Measurements from ENCODE around the gene CLEC2L. TPM values are rescaled to one million over a fixed set of nuclear protein-coding genes. Genes with fewer than 3 reads are reported as not detected.

Gene CLEC2L
- total and polyA plus RNA-seq, 2 of the 8 experiments (the other 6 are each of a cell fraction or from before 2014, with no cell fraction given): 0.20 to 1.9 TPM

GRCh38 chr7:139594090-139594489 lies 70.6 kb downstream of the CLEC2L start:
- H3K9ac ChIP-seq (replicated peaks in 1 of 4; ENCODE audit: extremely low read depth in 1 of 4, low read depth in 3 of 4, low read length in 3 of 4): no peak overlapping the region
- no peak overlapping the region for H4K5ac ChIP-seq (ENCODE audit: insufficient read length, low read depth, low read length)
- no peaks in the 10 kb centered on the region for H4K20me1 ChIP-seq (replicated peaks in 1 of 2; ENCODE audit: control insufficient read depth in 1 of 2, insufficient read depth in 2 of 2, low read length in 2 of 2)
- no peaks in the 10 kb centered on the region for H3K27me3 ChIP-seq (replicated peaks in 1 of 4; ENCODE audit: control insufficient read depth in 3 of 4, extremely low read depth in 1 of 4, insufficient read depth in 3 of 4, low read length in 3 of 4)
- no peaks in the 10 kb centered on the region for H3K79me1 ChIP-seq (ENCODE audit: low read depth, low read length)
- H2AK5ac ChIP-seq (ENCODE audit: low read depth, low read length): no peak overlapping the region
- H3K14ac ChIP-seq (ENCODE audit: insufficient read length): no peak overlapping the region
- H2BK15ac ChIP-seq (ENCODE audit: low read length): no peak overlapping the region
- no peak overlapping the region for H2BK120ac ChIP-seq (replicated peaks; ENCODE audit: low read depth, low read length)
- no peak overlapping the region for H2AFZ ChIP-seq (ENCODE audit: low read length)
- H4K91ac ChIP-seq (replicated peaks; ENCODE audit: insufficient read length, low read length): no peak overlapping the region
- no peaks in the 10 kb centered on the region for H3K4me1 ChIP-seq (replicated peaks in 1 of 4; ENCODE audit: control insufficient read depth in 3 of 4, insufficient read depth in 4 of 4, low read length in 3 of 4)
- FAIRE-seq (no peak), DNase-seq (ENCODE audit: low read depth in 1 of 2, low spot score in 2 of 2) (no peak)
- no peaks in the 10 kb centered on the region for H3K79me2 ChIP-seq (ENCODE audit: control insufficient read depth in 1 of 2, insufficient read depth in 2 of 2, low read length in 2 of 2)
- H3K23ac ChIP-seq (ENCODE audit: insufficient read length): no peak overlapping the region
- no peak overlapping the region for H3K4me3 ChIP-seq (ENCODE audit: extremely low read depth in 1 of 4, insufficient read depth in 2 of 4, low read depth in 3 of 4, low read length in 4 of 4)
- H3K27ac ChIP-seq (ENCODE audit: low read depth, low read length): no peak overlapping the region
- H3K23me2 ChIP-seq (ENCODE audit: low read depth, low read length): no peaks in the 10 kb centered on the region
- no peak overlapping the region for H4K8ac ChIP-seq (ENCODE audit: extremely low read depth, insufficient read depth, low read length)
- H3K18ac ChIP-seq (ENCODE audit: extremely low read depth, low read length): no peak overlapping the region
- H2BK20ac ChIP-seq (ENCODE audit: low read length): no peak overlapping the region
- ChIA-PET CTCF (ENCODE audit: partially characterized antibody) (interaction anchor here (0.5 to 2.7 kb wide), 10 partner anchors 8 to 485 kb away, joined by 3 to 13 read pairs (median 4); no protein-coding TSS in a partner anchor), POLR2A (ENCODE audit: partially characterized antibody) (interaction anchor here (1.2 kb wide), 1 partner anchor 16 kb away, joined by 3 read pairs; no protein-coding TSS in a partner anchor)
- H2BK12ac ChIP-seq (ENCODE audit: low read depth, low read length): no peak overlapping the region
- no peak overlapping the region for H3K4ac ChIP-seq (replicated peaks; ENCODE audit: insufficient read length, low read depth, low read length)
- no peak overlapping the region for H3K56ac ChIP-seq (replicated peaks; ENCODE audit: insufficient read length, low read depth, low read length)
- no peaks in the 10 kb centered on the region for H3K9me3 ChIP-seq (ENCODE audit: insufficient read depth in 2 of 2, low read depth in 1 of 2, low read length in 1 of 2)
- H3K4me2 ChIP-seq (ENCODE audit: insufficient read depth in 1 of 2, low read depth in 2 of 2, low read length in 2 of 2): no peak overlapping the region
- TF ChIP-seq POU5F1 (IDR thresholded peaks at IDR 0.05; ENCODE audit: low read depth, low read length) (no peak), JUND (IDR thresholded peaks at IDR 0.05; ENCODE audit: low read length) (no peak), SRF (IDR thresholded peaks at IDR 0.05; ENCODE audit: low read depth, low read length) (no peak), RAD21 (IDR thresholded peaks at IDR 0.05 in 1 of 2, conservative IDR thresholded peaks at IDR 0.05 in 1 of 2; ENCODE audit: low read depth in 2 of 2, low read length in 2 of 2) (no peak), BACH1 (IDR thresholded peaks at IDR 0.05; ENCODE audit: low read length) (no peak)
- TF ChIP-seq, protein P1, sequence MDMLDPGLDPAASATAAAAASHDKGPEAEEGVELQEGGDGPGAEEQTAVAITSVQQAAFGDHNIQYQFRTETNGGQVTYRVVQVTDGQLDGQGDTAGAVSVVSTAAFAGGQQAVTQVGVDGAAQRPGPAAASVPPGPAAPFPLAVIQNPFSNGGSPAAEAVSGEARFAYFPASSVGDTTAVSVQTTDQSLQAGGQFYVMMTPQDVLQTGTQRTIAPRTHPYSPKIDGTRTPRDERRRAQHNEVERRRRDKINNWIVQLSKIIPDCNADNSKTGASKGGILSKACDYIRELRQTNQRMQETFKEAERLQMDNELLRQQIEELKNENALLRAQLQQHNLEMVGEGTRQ (IDR thresholded peaks at IDR 0.05; ENCODE audit: low read length): no peak
- no peak overlapping the region for H2BK5ac ChIP-seq (ENCODE audit: low read depth, low read length)
- 88% methylated on average over 2 of the region's 2 CpGs; no CpG with 5 or more reads in 1 of the 2 experiments for WGBS, 2 experiments (ENCODE audit: extremely low coverage in 1 of 2, insufficient coverage in 1 of 2, insufficient read length in 1 of 2, insufficient replicate concordance in 2 of 2, low coverage in 1 of 2, low lambda C conversion rate in 2 of 2, missing lambda C conversion rate in 1 of 2)
- H3K36me3 ChIP-seq (ENCODE audit: control insufficient read depth in 2 of 4, insufficient read depth in 4 of 4, low read length in 3 of 4): peaks cover 0 to 12% (median 0%) of the 10 kb centered on the region in 4 experiments; a peak in 1 of 8 replicates

Data from H1 (cell line).